ENCODE measurements around the gene CASP1.
"Not testable (repeated sequence)": the region's sequence is repeated elsewhere in the genome, so short reads cannot be mapped to it uniquely, and the experiment has no call there.

The CASP1 gene

GRCh38 chr11:105034813-105035620, at the start of gene CASP1:
Gene CASP1 (minus strand): TSS chr11:105035144. CDS start chr11:105035113, 31 bp downstream.
- no peak for DNase-seq (ENCODE audit: low read depth in 2 of 2)

DNA sequence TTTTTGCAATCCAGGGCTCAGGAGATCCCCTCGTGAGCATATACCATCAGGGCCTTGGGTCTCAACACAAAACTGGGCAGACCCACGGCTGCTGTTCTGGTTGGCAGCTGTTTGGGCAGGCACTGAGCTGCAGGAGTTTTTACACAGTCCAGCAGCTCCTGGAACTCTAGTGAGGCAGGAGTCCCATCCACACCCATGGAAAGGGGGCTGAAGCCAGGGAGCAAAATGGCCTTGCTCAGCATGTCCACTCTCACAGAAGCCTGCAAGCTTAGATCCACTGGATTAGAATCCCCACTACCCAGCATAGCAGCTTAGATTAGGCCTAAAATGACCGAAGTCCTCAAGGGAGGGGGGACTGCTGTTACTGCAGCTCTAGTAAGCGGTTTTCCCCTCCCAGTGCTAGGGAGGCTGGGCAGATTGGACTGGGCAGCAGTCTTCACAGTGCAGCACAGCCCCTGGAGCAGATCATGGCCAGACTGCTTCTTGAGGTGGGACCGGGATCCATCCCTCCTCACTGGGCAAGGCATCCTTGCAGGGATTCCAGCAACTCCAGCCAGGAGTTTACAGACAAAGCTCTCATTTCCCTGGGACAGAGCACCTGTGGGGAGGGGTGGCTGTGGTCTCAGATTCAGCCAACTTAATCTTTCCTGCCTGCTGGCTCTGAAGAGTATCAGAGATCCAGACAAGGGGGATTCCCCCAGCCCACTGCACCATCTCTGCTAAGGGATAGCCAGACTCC, 46.6 kb upstream of the CASP1 start:
- DNase-seq (ENCODE audit: low read depth in 2 of 2), result no peak

DNA sequence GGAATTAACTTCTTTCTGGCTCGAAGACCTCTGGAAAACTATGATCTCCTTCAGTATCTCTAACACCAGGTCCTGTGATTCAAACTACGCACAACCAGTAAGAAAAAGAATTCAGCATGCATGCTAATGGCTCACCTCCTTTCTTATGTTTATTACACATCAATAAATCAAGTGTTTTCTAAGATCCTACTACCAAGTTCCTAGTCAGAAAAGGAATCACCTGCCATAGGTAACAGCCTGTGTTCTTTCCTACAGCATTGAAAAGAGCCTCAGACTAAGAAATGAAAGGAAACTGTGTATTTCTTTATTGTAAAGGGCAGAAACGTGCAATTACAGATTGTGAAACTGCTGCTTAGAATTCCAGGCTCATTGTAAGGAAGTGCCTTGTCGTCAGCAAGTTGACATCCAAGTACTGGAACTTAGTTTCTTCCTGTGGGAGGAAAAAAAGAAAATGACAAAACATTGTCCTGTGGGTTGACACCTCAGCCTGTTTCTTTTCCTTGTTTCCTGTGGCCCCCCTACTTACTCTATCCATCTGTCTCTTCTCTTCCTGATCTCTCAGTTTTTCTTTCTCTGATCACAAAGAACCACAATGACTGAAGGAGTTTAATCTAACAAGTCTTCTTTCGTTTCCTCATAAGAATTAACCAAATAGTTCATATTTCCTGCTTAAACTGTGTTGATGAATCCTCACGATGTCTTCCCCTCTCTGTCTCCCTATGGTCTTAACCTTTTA, 45.4 kb upstream of the CASP1 start:
- DNase-seq (ENCODE audit: low read depth in 2 of 2), result not testable (repeated sequence)

- DNase-seq (ENCODE audit: low read depth in 2 of 2), result no peak
Measured at GRCh38 chr11:105078283-105078682, 43.3 kb upstream of the CASP1 start.

DNA sequence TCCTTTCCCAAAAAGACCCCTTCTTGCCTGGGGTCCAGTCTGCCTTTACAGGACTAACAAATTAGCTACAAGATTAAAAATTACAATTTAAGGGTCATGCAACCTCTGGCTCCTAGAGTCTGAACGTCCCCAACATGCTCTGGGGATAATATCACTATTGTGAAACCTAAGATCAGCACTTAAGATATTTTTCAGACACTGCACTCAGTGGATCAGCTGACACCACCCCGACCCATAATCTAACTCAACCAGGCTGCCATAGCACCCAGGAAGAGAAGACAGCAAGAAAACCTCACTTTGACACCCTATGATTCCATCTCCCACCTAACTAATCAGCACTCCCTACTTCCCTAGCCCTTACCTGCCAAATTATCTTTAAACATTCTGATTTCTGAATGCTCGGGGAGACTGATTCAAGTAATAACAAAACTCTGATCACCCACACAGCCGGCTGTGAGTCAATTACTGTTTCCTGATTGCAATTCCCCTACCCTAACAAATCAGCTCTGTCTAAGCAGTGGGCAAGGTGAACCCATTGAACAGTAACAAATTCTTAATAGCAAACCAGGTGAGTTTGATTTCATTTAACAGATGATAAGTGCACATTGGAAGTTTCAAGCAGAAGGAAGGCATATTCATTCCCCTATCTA, 42.3 kb upstream of the CASP1 start:
- not testable (repeated sequence) for DNase-seq (ENCODE audit: low read depth in 2 of 2)

DNA sequence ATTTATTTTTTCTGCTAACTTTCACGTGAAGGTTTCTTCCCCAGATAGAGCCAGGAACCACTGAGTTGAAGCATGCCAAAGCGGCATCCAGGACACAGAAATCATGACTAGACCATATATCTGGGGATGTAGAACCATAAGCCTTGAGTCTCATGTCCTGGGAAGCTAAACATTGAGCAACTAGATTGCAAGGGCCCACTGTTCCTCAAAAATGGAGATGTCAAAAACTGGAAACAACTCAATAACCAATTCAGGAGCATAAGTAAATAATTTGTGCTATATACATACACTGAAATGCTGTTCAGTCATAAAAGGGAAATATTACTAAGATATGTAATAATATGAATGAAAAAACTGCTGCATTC, 39.2 kb upstream of the CASP1 start:
- no peak for DNase-seq (ENCODE audit: low read depth in 2 of 2)

GRCh38 chr11:105073456-105074165, 38.7 kb upstream of the CASP1 start:
- no peak for DNase-seq (ENCODE audit: low read depth in 2 of 2)

- not testable (repeated sequence) for DNase-seq (ENCODE audit: low read depth in 2 of 2)
Measured at GRCh38 chr11:105072080-105072479, 37.1 kb upstream of the CASP1 start.

- DNase-seq (ENCODE audit: low read depth in 2 of 2), result no peak
Measured at GRCh38 chr11:105071089-105071732, 36.3 kb upstream of the CASP1 start.

- no peak for DNase-seq (ENCODE audit: low read depth in 2 of 2)
Measured at GRCh38 chr11:105070306-105070705, 35.4 kb upstream of the CASP1 start.

- not testable (repeated sequence) for DNase-seq (ENCODE audit: low read depth in 2 of 2)
Measured at GRCh38 chr11:105069749-105070148, 34.8 kb upstream of the CASP1 start.

- not testable (repeated sequence) for DNase-seq (ENCODE audit: low read depth in 2 of 2)
Measured at GRCh38 chr11:105063245-105063941, 28.4 kb upstream of the CASP1 start.

GRCh38 chr11:105057432-105057831, 22.5 kb upstream of the CASP1 start:
- no peak for DNase-seq (ENCODE audit: low read depth in 2 of 2)

DNA sequence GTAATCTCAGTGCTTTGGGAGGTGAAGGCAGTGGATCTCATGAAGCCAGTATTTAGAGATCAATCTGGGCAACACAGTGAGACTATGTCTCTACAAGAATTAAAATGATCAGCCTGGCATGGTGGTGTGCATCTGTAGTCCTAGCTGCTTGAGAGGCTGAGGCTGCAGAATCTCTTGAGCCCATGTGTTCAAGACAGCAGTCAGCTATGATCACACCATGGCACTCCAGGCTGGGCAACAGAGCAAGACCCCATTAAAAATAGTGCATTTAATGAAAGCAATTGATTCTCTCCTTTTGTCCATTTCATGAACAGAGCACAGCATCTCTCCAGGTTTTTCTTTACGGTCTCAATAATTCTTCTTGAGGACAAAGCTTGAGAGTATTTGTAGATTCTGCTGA, 21.5 kb upstream of the CASP1 start:
- no peak for DNase-seq (ENCODE audit: low read depth in 2 of 2)

DNA sequence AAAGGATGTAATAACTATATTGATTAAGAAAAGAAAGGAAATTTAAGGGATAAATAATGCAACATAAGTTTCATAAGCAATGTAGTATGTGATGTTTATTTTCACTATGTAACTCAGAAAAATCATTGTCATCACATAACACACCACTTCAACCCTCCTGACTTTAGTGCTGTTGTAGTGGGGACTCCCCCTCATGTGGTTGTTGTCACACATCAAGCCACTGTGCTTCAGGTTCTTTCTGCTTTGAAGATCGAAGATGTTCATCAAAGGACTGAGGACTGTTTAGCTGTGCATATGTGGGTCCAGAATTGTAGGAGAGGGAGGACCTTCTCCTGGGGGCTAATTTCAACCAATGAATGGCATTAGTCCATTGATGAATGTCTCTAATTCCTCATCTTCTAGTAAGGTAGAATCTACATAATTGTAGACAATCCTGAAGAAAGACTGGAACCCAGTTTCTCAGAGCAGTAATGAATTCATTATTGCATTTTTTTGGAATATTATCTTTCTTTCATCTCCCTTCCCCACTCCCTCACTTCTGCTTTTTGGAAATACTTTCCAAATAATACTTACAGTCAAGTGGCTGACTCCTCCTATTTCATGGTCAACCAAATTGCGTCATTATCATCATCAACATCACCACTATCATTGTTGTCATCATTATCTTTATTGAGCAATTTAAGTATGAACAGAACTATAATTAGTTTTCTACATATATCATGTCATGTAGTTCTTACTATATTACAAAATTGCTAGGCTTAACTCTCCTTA, 20.0 kb upstream of the CASP1 start:
- DNase-seq (ENCODE audit: low read depth in 2 of 2), result no peak

DNA sequence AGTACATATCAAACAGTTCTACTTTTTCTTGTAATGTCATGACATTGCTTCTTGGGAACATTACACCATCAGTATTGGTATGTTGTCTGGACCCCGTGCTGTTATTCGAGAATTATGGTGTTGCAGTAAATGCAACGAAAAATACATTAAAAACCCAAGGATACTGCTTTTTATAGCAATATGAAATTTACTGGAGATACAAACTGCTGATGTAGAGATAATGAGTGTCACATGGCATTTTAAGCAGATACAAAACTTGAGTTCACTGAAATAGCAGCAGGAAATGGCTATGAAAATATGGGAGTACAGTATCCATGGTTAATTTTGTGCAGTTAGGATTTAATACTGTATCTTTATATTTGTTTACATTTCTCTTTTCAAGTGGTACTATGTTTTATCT, 17.5 kb upstream of the CASP1 start:
- no peak for DNase-seq (ENCODE audit: low read depth in 2 of 2)

DNA sequence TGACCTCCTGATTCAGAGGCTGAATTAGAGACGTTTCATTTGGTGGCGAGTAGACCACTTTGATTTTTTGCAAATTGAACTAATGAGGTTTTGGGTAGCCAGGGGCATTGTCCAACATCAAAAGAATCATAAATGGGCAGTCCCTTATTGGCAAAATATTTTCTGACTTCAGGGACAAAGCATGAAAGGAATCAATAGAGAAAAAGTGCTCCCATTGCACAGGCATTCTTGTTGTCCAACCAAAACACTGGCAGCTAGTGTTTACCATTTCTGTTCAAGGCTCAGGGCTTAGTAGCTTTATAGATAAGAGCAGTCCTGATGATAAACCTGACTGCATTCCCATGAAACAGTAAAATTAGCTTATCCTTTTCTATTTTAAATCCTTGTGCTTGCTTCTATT, 16.6 kb upstream of the CASP1 start:
- DNase-seq (ENCODE audit: low read depth in 2 of 2), result no peak

DNA sequence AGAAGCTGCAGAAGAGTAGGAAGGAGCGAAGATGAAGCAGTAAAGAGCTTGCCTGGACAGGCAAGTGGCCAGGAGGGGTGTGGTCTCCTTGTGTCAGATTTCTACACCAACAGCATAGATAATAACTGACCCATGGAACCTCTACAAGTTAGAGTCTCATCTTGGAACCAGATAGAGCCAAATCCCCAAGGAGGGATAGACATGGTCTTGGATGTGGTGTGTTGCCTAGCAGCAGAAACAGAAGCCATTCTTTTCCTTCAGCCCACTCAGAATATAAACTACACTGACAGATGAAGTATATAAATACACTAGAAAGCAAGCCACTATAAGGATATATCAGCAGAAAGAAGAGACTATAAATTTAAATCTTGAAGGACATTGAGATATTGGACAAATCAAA, 14.5 kb upstream of the CASP1 start:
- DNase-seq (ENCODE audit: low read depth in 2 of 2), result no peak

DNA sequence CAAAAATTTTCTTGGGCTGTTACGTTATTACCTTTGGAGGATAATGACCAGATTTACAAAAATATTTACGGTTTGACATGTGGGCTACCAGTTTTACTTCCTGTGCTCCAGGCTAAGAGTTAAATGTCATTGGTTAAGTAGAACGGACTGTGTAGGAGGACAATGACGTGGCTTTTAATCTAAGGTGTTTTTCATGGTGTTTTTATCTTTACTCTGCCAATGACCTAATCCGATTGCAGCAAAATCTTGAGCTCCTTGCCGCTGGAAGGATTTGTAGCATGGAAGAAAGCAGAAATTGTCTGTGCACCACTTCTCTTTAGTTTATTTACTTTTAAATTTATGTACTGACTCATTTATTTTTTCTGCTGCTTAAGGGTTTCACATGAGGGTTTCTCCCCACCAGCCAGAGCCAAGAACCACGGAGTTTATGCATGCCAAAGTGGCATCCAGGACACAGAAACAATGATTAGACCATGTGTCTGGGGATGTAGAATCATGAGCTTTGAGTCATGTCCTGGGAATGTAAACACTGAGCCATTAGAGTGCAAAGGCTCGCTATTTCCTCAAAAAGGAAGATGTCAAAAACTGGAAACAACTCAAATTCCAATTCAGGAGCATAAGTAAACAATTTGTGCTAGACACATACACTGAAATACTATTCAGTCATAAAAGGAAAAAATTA, 12.1 kb upstream of the CASP1 start:
- no peak for DNase-seq (ENCODE audit: low read depth in 2 of 2)
